Gastroesophageal sphincter (tissue), 4 donors: ENCODE measurements around the gene CHST12. TPM values are rescaled to one million over a fixed set of nuclear protein-coding genes. Genes with fewer than 3 reads are reported as not detected.

Experiments used
- ATAC-seq: fragments of 150-250 bp; one replicate; pipeline ENCODE4 v1.9.1; 2016; ENCODE audit warnings: mild to moderate bottlenecking, moderate library complexity
- H3K27ac ChIP-seq, 4 donors: fragments of 200-600 bp; sonication (generic) in 3 of 4; 1 replicate in 3 of 4; 2 replicates in 1 of 4; pipeline ENCODE4 v1.5.1; 2016 to 2019
- H3K27me3 ChIP-seq: fragments of 200-600 bp; sonication (generic); one replicate; pipeline ENCODE4 v1.5.1; 2019
- H3K36me3 ChIP-seq, 2 donors: fragments of 200-600 bp; sonication (generic); one replicate each; pipeline ENCODE4 v1.5.1; 2019; ENCODE audit warnings: control low read depth in 1 of 2
- H3K4me1 ChIP-seq, 3 donors: fragments of 200-600 bp; sonication (generic); 1 replicate in 2 of 3; 2 replicates in 1 of 3; pipeline ENCODE4 v1.5.1; 2016 to 2019; ENCODE audit warnings: control low read depth in 2 of 3
- H3K4me3 ChIP-seq, 2 donors: fragments of 200-600 bp; sonication (generic); one replicate each; pipeline ENCODE4 v1.5.1; 2019; ENCODE audit warnings: mild to moderate bottlenecking in 1 of 2, moderate library complexity in 1 of 2
- H3K9me3 ChIP-seq, 3 donors: fragments of 200-600 bp; sonication (generic); one replicate each; pipeline ENCODE4 v1.5.1; 2017 to 2019; ENCODE audit warnings: control low read depth in 2 of 3
- EP300 ChIP-seq: sonication (generic); formaldehyde crosslinking; IDR thresholded peaks from one replicate; pipeline ENCODE4 v1.6.1; 2017; ENCODE audit warnings: antibody characterized with exemption, mild to moderate bottlenecking
- POLR2A ChIP-seq, 2 donors: fragments of 450-650 bp; IDR thresholded peaks; one replicate each; pipeline ENCODE4 v1.6.1; 2017; ENCODE audit warnings: antibody characterized with exemption in 2 of 2, mild to moderate bottlenecking in 2 of 2, moderate library complexity in 1 of 2
- POLR2AphosphoS5 ChIP-seq: sonication (generic); formaldehyde crosslinking; IDR thresholded peaks from one replicate; pipeline ENCODE4 v1.6.1; 2017; ENCODE audit warnings: antibody characterized with exemption
- WGBS, 2 donors: methylation state at CpG; one replicate each; pipeline ENCODE4 v1.1.5; 2018; ENCODE audit warnings: low coverage in 1 of 2; 5-methylcytosine and 5-hydroxymethylcytosine counted together
- total RNA-seq, 4 donors: library from RNA; depleted of rRNA; stranded (reverse); fragments of >200 nt; gene quantifications; one replicate each; pipeline ENCODE4 v1.1.0, GENCODE V29; 2016
- TF ChIP-seq, protein P1 (sequence below), 4 experiments: fragments of 200-600 bp in 2 of 4; fragments of 450-650 bp in 2 of 4; sonication (generic) in 1 of 4; IDR thresholded peaks; one replicate each; pipeline ENCODE4 v1.5.1; 2017 to 2019; ENCODE audit warnings: antibody characterized with exemption in 4 of 4, mild to moderate bottlenecking in 2 of 4, moderate library complexity in 2 of 4

The CHST12 gene
- total RNA-seq, 4 donors from 2014 or later = 8.3 to 18.3 (median 13.4) TPM

GRCh38 chr7:2436341-2437104 is 33.1 kb downstream of the CHST12 start:
- TF ChIP-seq, protein P1, sequence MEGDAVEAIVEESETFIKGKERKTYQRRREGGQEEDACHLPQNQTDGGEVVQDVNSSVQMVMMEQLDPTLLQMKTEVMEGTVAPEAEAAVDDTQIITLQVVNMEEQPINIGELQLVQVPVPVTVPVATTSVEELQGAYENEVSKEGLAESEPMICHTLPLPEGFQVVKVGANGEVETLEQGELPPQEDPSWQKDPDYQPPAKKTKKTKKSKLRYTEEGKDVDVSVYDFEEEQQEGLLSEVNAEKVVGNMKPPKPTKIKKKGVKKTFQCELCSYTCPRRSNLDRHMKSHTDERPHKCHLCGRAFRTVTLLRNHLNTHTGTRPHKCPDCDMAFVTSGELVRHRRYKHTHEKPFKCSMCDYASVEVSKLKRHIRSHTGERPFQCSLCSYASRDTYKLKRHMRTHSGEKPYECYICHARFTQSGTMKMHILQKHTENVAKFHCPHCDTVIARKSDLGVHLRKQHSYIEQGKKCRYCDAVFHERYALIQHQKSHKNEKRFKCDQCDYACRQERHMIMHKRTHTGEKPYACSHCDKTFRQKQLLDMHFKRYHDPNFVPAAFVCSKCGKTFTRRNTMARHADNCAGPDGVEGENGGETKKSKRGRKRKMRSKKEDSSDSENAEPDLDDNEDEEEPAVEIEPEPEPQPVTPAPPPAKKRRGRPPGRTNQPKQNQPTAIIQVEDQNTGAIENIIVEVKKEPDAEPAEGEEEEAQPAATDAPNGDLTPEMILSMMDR (IDR thresholded peaks at IDR 0.05) = no peak
- TF ChIP-seq POLR2A (IDR thresholded peaks at IDR 0.05) (no peak), POLR2AphosphoS5 (no peak), EP300 (no peak)
- Histone ChIP-seq H3K9me3 (no peaks in the 10 kb centered on the region), H3K27me3 (no peaks in the 10 kb centered on the region), H3K36me3 (peaks cover 0 to 75% of the 10 kb centered on the region in 2 donors), H3K4me1 (peaks cover 0 to 11% (median 8%) of the 10 kb centered on the region in 3 donors), H3K4me3 (no peak overlapping the region), H3K27ac (no peak overlapping the region)
- no peak for ATAC-seq
- WGBS, 2 donors = 80 to 89% methylated on average over 6 to 18 of the region's 25 CpGs

GRCh38 chr7:2437136-2437535 is 33.7 kb downstream of the CHST12 start:
- Histone ChIP-seq H3K9me3 (no peaks in the 10 kb centered on the region), H3K36me3 (peaks cover 0 to 74% of the 10 kb centered on the region in 2 donors), H3K4me3 (no peak overlapping the region), H3K4me1 (peaks cover 0 to 11% (median 8%) of the 10 kb centered on the region in 3 donors), H3K27ac (no peak overlapping the region), H3K27me3 (no peaks in the 10 kb centered on the region)
- WGBS, 2 donors = 84 to 100% methylated on average over 1 to 9 of the region's 9 CpGs
- ATAC-seq = no peak
- TF ChIP-seq, protein P1 (IDR thresholded peaks at IDR 0.05) = no peak
- TF ChIP-seq POLR2AphosphoS5 (no peak), EP300 (no peak), POLR2A (IDR thresholded peaks at IDR 0.05) (no peak)

- peaks cover 0 to 11% (median 8%) of the 10 kb centered on the region in 3 donors for H3K4me1 ChIP-seq
- H3K27ac ChIP-seq = peak overlapping the region in 2 of 4 donors; percentile 6 to 24
- WGBS, 2 donors = 60 to 64% methylated on average over 3 to 5 of the region's 16 CpGs
- peaks cover 0 to 72% of the 10 kb centered on the region in 2 donors for H3K36me3 ChIP-seq
- ATAC-seq = no peak
- no peaks in the 10 kb centered on the region for H3K27me3 ChIP-seq
- no peaks in the 10 kb centered on the region for H3K9me3 ChIP-seq
- TF ChIP-seq, protein P1 (IDR thresholded peaks at IDR 0.05) = no peak
- TF ChIP-seq POLR2AphosphoS5 = no peak
- no peak for TF ChIP-seq POLR2A (IDR thresholded peaks at IDR 0.05)
- no peak for TF ChIP-seq EP300
- no peak overlapping the region for H3K4me3 ChIP-seq
Observed at GRCh38 chr7:2437537-2438148, 34.2 kb downstream of the CHST12 start.

DNA sequence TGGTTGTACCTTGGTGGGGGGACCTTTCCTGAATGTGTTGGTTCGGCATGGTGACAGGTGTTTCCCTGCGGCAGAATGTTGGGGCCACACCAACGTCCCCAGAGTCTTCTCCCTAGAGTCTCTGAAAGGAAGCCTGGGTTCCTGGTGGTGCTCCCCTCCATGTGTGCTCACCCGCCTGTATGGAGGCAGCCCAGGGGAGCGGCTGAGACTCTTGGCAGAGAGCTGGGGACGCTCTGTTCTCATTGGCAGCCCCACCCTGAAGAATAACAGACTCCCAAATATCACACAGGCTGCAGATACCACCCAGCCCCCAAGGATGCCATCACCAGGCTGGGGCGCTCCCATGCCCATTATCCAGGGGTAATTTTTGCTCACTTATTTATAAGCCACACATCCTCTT is 34.8 kb downstream of the CHST12 start:
- Histone ChIP-seq H3K9me3 (no peaks in the 10 kb centered on the region), H3K4me1 (peaks cover 0 to 11% (median 8%) of the 10 kb centered on the region in 3 donors), H3K27ac (peak overlapping the region in 2 of 4 donors; percentile 16 to 37), H3K4me3 (no peak overlapping the region), H3K27me3 (no peaks in the 10 kb centered on the region), H3K36me3 (peaks cover 0 to 68% of the 10 kb centered on the region in 2 donors)
- peak; percentile 82 for ATAC-seq
- 80 to 100% methylated on average over 1 to 2 of the region's 7 CpGs for WGBS, 2 donors
- TF ChIP-seq, protein P1 (IDR thresholded peaks at IDR 0.05) = no peak
- TF ChIP-seq POLR2A (IDR thresholded peaks at IDR 0.05) (no peak), EP300 (no peak), POLR2AphosphoS5 (no peak)
